Activated T-helper 9 cell treated with anti-CD3 and anti-CD28 coated beads, Interleukin-2, amount 50 U/mL, for 16 hours (primary cell): ENCODE measurements around the gene HSPA2.

Experiments used
- DNase-seq: peaks from one replicate; pipeline ENCODE4 v3.0.0-alpha.2; 2020; ENCODE audit warnings: low read depth

HSPA2 gene

GRCh38 chr14:64540208-64541202, at the start of gene HSPA2:
HSPA2 (plus strand) TSS chr14:64540741; CDS start chr14:64540850, 109 bp downstream.
- DNase-seq, result peak; percentile 92

GRCh38 chr14:64491637-64492036, 48.9 kb upstream of the HSPA2 start:
- no peak for DNase-seq

- DNase-seq, result no peak
Measured at GRCh38 chr14:64493455-64493854, 47.1 kb upstream of the HSPA2 start.

GRCh38 chr14:64495252-64495651, 45.3 kb upstream of the HSPA2 start:
- no peak for DNase-seq

- no peak for DNase-seq
Measured at GRCh38 chr14:64496764-64497163, 43.8 kb upstream of the HSPA2 start.

- DNase-seq, result no peak
Measured at GRCh38 chr14:64500088-64500487, 40.5 kb upstream of the HSPA2 start.

GRCh38 chr14:64501411-64502171, 39.0 kb upstream of the HSPA2 start:
- DNase-seq, result no peak

- DNase-seq, result no peak
Measured at GRCh38 chr14:64502456-64502855, 38.1 kb upstream of the HSPA2 start.

GRCh38 chr14:64502887-64503433, 37.6 kb upstream of the HSPA2 start:
- DNase-seq, result no peak

- peak; percentile 93 for DNase-seq
Measured at GRCh38 chr14:64503434-64504309, 36.9 kb upstream of the HSPA2 start, which contains the start of gene ZBTB25. ZBTB25 (minus strand) TSS chr14:64503838; CDS start chr14:64490533, 13,305 bp downstream.

- DNase-seq, result peak; percentile 82
Measured at GRCh38 chr14:64504310-64504896, 36.1 kb upstream of the HSPA2 start, which contains the start of gene ZBTB1. ZBTB1 (plus strand) TSS chr14:64504770; CDS start chr14:64521505, 16,735 bp downstream.

- DNase-seq, result peak; percentile 77
Measured at GRCh38 chr14:64504897-64505794, 35.4 kb upstream of the HSPA2 start.

GRCh38 chr14:64506721-64507120, 33.8 kb upstream of the HSPA2 start:
- DNase-seq, result no peak

- DNase-seq, result peak; percentile 30
Measured at GRCh38 chr14:64507376-64508156, 33.0 kb upstream of the HSPA2 start.

GRCh38 chr14:64508215-64508776, 32.2 kb upstream of the HSPA2 start:
- DNase-seq, result no peak

GRCh38 chr14:64509036-64509435, 31.5 kb upstream of the HSPA2 start:
- DNase-seq, result no peak

GRCh38 chr14:64510825-64511671, 29.5 kb upstream of the HSPA2 start:
- peak; percentile 40 for DNase-seq

GRCh38 chr14:64513271-64513670, 27.3 kb upstream of the HSPA2 start:
- DNase-seq, result no peak
